Sigmoid colon (tissue), 7 donors: ENCODE data around the gene STRN. TPM values are rescaled to one million over a fixed set of nuclear protein-coding genes. Genes with fewer than 3 reads are reported as not detected.
"Not testable (repeated sequence)": the region's sequence is repeated elsewhere in the genome, so short reads cannot be mapped to it uniquely, and the experiment has no call there.

Experiments used
- DNase-seq: peaks from one replicate; pipeline ENCODE4 v3.0.0-alpha.2; 2019
- H3K27ac ChIP-seq, 4 donors: fragments of 200-600 bp; sonication (generic); one replicate each; pipeline ENCODE4 v1.5.1; 2016 to 2019; ENCODE audit warnings: mild to moderate bottlenecking in 1 of 4
- H3K27me3 ChIP-seq, 3 donors: fragments of 200-600 bp; sonication (generic); one replicate each; pipeline ENCODE4 v1.5.1; 2019; ENCODE audit warnings: mild to moderate bottlenecking in 1 of 3
- H3K36me3 ChIP-seq, 4 donors: fragments of 200-600 bp; sonication (generic); one replicate each; pipeline ENCODE4 v1.5.1; 2016 to 2019
- H3K4me1 ChIP-seq, 4 donors: fragments of 200-600 bp; sonication (generic); one replicate each; pipeline ENCODE4 v1.5.1; 2017 to 2019
- H3K4me3 ChIP-seq, 4 donors: fragments of 200-600 bp; sonication (generic); one replicate each; pipeline ENCODE4 v1.5.1; 2017 to 2019; ENCODE audit warnings: mild to moderate bottlenecking in 2 of 4, moderate library complexity in 1 of 4
- H3K9me3 ChIP-seq, 4 donors: fragments of 200-600 bp in 3 of 4; sonication (generic) in 3 of 4; one replicate each; pipeline versions ENCODE4 v1.5.1 to v1.6.1; 2013 to 2019
- EP300 ChIP-seq, 4 donors: sonication (generic); formaldehyde crosslinking; IDR thresholded peaks; one replicate each; pipeline ENCODE4 v1.6.1; 2017; ENCODE audit warnings: antibody characterized with exemption in 4 of 4
- POLR2A ChIP-seq, 2 donors: fragments of 450-650 bp; IDR thresholded peaks; one replicate each; pipeline ENCODE4 v1.6.1; 2016; ENCODE audit warnings: antibody characterized with exemption in 2 of 2, mild to moderate bottlenecking in 2 of 2, moderate library complexity in 2 of 2
- POLR2AphosphoS5 ChIP-seq, 4 donors: sonication (generic); formaldehyde crosslinking; IDR thresholded peaks; one replicate each; pipeline ENCODE4 v1.6.1; 2017; ENCODE audit warnings: antibody characterized with exemption in 4 of 4
- WGBS, 2 donors: extraction: QIAGEN DNeasy Blood & Tissue Kit; methylation state at CpG; one replicate each; pipeline ENCODE4 v1.1.7; 2013; 5-methylcytosine and 5-hydroxymethylcytosine counted together
- intact Hi-C: fragments of 100-400 bp; cut with DNase I; formaldehyde crosslinking; loops from one replicate; pipeline ENCODE4 v1.15.1; 2023
- polyA plus RNA-seq, 3 donors: library from polyadenylated mRNA; stranded (reverse); fragments of 200-250 nt; gene quantifications; one replicate each; pipeline ENCODE4 v1.2.3, GENCODE V29; 2013
- total RNA-seq, 4 donors: library from RNA; depleted of rRNA; stranded (reverse); fragments of >200 nt; gene quantifications; one replicate each; pipeline ENCODE4 v1.1.0, GENCODE V29; 2016
- TF ChIP-seq, protein P1 (sequence below), 4 experiments: fragments of 450-650 bp in 3 of 4; fragments of 200-600 bp in 1 of 4; IDR thresholded peaks; one replicate each; pipeline ENCODE4 v1.5.1; 2016 to 2019; ENCODE audit warnings: antibody characterized with exemption in 4 of 4, mild to moderate bottlenecking in 3 of 4, moderate library complexity in 2 of 4
- donor health status: healthy with polysubstance abuse.
- donor health status: Bipolar disorder and iron deficiency.
- donor health status: healthy.

Gene STRN
- total and polyA plus RNA-seq, 7 donors = 7.8 to 20.9 (median 14.9) TPM

DNA sequence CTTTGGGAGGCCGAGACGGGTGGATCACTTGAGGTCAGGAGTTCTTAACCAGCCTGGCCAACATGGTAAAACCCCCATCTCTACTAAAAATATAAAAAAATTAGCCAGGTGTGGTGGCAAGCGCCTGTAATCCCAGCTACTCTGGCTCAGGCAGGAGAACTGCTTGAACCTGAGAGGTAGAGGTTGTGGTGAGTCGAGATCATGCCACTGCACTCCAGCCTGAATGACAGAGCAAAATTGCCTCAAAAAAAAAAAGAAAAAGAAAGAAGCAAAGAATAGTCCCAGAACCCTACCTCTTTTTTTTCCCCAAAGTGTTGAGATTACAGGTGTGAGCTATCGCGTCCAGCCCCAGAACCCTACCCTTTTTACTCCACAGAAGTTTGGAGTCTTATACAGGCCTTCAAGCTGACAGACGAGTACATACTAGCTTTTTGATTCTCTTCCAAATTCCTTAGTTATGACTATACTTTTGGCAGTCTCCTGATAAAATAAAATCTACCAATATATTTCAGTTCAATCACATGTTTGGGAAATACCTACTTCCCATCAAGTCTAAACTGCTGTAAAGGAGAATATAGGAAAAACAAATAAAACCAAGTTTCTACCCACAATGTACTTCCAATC lies 35.4 kb downstream of the STRN start:
- H3K27ac ChIP-seq = peak overlapping the region in 2 of 4 donors; percentile 27 to 28
- H3K9me3 ChIP-seq, H3K4me1 ChIP-seq, H3K36me3 ChIP-seq, H3K27me3 ChIP-seq, DNase-seq, intact Hi-C loops, H3K4me3 ChIP-seq: not testable (repeated sequence)
- 62 to 76% methylated on average over 7 of the region's 7 CpGs for WGBS, 2 donors

DNA sequence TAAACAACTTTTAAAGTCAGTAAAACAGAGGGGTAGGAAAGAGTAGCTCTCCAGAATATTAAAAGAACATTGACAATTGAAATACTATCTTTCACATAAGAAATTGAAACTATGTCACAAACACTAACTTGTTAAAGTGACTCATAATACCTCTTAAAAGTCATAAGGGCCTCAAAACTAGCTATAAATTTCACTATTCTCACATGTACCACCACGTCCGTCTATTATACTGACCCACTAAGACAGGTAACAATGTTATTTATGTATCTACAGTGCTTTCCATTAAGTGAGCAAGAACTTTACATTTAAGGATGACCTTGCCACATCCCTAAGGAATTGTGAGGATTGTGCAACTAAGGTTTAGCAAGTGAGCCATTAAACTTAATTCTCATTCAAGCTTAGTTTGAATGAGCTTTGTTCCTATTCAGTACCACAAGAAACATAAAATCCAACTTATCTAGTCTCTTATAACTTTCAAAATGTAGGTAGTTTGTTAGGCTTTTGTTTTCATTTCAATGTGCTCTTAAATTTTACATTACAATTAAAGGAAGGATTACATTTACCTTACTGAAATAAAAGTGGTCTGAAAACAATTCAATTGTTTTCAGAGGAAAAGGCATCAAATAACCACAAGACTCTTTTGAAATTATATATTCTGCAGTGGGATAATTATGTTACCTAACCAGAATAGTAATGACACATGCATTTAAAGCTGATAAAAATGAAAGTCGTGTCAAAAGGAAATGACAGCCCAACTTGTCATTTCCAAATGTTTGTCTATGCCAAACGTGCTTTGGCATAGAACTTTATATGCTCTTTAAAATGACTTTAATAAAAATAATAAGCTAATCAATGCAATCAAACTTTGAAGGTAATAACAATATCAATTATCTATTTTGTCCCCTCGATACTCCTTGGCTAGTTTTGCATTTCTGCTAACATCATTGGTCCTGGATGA lies 39.9 kb downstream of the STRN start:
- intact Hi-C loops, H3K4me3 ChIP-seq, H3K9me3 ChIP-seq, DNase-seq, H3K4me1 ChIP-seq, H3K36me3 ChIP-seq, H3K27ac ChIP-seq, H3K27me3 ChIP-seq: not testable (repeated sequence)
- WGBS, 2 donors = 44 to 50% methylated on average over 5 of the region's 5 CpGs

DNA sequence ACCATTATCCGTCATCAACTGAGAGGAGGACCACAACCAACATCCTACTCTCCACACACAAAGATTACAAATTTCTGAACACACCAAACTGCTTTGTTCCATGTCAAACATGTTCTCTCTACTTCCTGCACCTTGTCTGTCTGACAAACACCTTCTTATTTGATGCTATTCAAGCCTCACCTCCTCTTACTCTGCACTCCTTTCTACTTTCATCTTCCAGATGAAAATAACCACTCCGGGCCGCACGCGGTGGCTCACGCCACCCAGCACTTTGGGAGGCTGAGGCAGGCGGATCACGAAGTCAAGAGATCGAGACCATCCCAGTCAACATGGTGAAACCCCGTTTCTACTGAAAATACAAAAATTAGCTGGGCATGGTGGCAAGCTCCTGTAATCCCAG lies 43.7 kb downstream of the STRN start:
- intact Hi-C loops, H3K4me3 ChIP-seq, H3K36me3 ChIP-seq, H3K9me3 ChIP-seq, DNase-seq, H3K4me1 ChIP-seq, H3K27me3 ChIP-seq, H3K27ac ChIP-seq: not testable (repeated sequence)
- 85 to 96% methylated on average over 10 of the region's 10 CpGs for WGBS, 2 donors

DNA sequence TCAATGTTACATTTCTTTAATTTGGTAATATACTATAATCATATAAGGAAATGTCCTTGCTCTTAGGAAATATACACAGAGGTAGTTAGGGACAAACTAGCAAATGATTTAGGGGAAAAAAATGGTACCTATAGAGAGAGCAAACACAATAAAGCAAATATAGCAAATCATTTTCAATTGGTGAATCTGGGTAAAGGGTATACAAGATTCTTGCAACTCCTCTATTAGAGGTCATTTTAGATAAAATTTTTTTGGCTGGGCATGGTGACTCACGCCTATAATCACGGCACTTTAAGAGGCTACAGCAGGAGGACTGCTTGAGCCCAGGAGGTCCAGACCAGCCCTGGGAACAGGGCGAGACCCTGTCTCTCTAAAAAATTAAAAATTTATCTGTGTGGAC lies 44.4 kb downstream of the STRN start:
- 60 to 83% methylated on average over 3 of the region's 3 CpGs for WGBS, 2 donors
- TF ChIP-seq POLR2AphosphoS5 (IDR thresholded peaks at IDR 0.05) = no peak
- TF ChIP-seq, protein P1, sequence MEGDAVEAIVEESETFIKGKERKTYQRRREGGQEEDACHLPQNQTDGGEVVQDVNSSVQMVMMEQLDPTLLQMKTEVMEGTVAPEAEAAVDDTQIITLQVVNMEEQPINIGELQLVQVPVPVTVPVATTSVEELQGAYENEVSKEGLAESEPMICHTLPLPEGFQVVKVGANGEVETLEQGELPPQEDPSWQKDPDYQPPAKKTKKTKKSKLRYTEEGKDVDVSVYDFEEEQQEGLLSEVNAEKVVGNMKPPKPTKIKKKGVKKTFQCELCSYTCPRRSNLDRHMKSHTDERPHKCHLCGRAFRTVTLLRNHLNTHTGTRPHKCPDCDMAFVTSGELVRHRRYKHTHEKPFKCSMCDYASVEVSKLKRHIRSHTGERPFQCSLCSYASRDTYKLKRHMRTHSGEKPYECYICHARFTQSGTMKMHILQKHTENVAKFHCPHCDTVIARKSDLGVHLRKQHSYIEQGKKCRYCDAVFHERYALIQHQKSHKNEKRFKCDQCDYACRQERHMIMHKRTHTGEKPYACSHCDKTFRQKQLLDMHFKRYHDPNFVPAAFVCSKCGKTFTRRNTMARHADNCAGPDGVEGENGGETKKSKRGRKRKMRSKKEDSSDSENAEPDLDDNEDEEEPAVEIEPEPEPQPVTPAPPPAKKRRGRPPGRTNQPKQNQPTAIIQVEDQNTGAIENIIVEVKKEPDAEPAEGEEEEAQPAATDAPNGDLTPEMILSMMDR (IDR thresholded peaks at IDR 0.05) = no peak
- no peak for TF ChIP-seq POLR2A (IDR thresholded peaks at IDR 0.05)
- TF ChIP-seq EP300 (IDR thresholded peaks at IDR 0.05) = no peak
- no peaks in the 10 kb centered on the region for H3K27me3 ChIP-seq

DNA sequence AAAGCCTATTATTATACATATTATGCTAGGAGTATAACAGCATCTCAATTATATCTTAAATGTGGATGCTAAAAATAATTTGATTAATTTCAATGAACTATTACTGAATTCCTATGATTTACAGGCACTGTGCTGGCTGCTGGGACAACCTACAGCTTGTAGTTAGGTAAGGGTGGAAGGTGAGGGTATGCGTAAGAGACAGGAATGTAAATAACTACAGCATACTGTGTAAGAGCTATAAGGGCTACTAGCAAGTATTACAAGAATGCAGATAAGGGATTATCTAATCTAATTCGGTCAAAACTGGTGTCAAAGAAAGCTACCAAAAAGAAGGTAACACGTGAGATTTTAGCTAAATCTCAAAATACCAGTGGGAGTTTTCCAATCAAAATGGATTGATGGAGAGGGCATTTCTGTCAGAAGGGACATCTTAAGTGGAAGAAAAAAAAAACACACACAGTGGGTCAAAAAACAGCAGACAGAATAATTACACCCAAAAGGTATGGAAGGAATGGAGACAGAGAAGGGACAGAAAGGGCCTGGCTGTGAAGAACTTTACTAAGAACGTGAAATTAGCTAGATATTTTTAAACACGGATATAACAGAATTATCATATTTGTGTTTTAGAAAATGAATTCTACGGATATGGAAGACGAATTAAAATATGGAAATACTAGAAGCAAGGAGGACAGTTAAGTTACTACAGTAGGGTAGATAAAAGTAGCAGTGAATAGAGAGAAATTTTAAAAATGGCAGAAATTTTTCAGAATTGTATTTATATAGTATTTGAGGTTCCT lies 47.1 kb downstream of the STRN start:
- Histone ChIP-seq H3K36me3 (peaks cover 0 to 8% (median 0%) of the 10 kb centered on the region in 4 donors), H3K9me3 (no peaks in the 10 kb centered on the region), H3K27me3 (no peaks in the 10 kb centered on the region), H3K4me3 (no peak overlapping the region), H3K27ac (no peak overlapping the region), H3K4me1 (no peaks in the 10 kb centered on the region)
- intact Hi-C loops = no loop called here
- TF ChIP-seq, protein P1 (IDR thresholded peaks at IDR 0.05) = no peak
- no peak for TF ChIP-seq POLR2AphosphoS5 (IDR thresholded peaks at IDR 0.05)
- TF ChIP-seq EP300 (IDR thresholded peaks at IDR 0.05) = no peak
- no peak for TF ChIP-seq POLR2A (IDR thresholded peaks at IDR 0.05)
- no peak for DNase-seq
- WGBS, 2 donors = 92 to 96% methylated on average over 7 of the region's 7 CpGs

More for the DNA sequence above, 44.4 kb downstream of the STRN start:
- Histone ChIP-seq H3K9me3 (no peaks in the 10 kb centered on the region), H3K27ac (no peak overlapping the region), H3K4me1 (no peaks in the 10 kb centered on the region), H3K4me3 (no peak overlapping the region), H3K36me3 (peaks cover 0 to 6% (median 0%) of the 10 kb centered on the region in 4 donors)
- no peak for DNase-seq
- intact Hi-C loops = no loop called here

DNA sequence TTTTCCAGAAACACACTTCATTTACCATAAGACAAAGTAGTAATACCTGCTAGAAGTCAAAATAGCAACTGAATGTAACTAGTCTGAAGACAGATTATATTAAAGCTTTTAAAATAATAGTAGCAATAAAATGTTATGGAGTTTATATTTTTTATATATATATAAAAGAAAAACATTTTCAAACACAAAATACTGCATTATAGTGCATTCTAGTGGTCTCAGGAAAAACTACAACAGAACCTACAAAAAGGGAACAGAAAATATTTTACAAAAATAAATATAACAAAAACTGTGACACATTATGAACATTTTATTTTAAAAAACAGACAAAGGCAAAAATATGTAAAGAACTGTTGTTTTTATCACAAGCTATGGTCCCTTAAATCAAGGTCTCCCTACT lies 48.0 kb downstream of the STRN start:
- DNase-seq = no peak
- no peaks in the 10 kb centered on the region for H3K27me3 ChIP-seq
- no peak overlapping the region for H3K27ac ChIP-seq
- peaks cover 0 to 7% (median 0%) of the 10 kb centered on the region in 4 donors for H3K36me3 ChIP-seq
- TF ChIP-seq POLR2A (IDR thresholded peaks at IDR 0.05) (no peak), POLR2AphosphoS5 (IDR thresholded peaks at IDR 0.05) (no peak), EP300 (IDR thresholded peaks at IDR 0.05) (no peak)
- TF ChIP-seq, protein P1 (IDR thresholded peaks at IDR 0.05) = no peak
- intact Hi-C loops = no loop called here
- H3K4me1 ChIP-seq = no peaks in the 10 kb centered on the region
- H3K4me3 ChIP-seq = no peak overlapping the region
- H3K9me3 ChIP-seq = no peaks in the 10 kb centered on the region
